ENCODE measurements around the gene RFESD. TPM values are rescaled to one million over a fixed set of nuclear protein-coding genes. Genes with fewer than 3 reads are reported as not detected.

Gene RFESD
- total RNA-seq, 5 donors from 2014 or later (not counting 1 experiment from before 2014, with no cell fraction given) = 4.2 to 8.3 (median 5.6) TPM

- DNase-seq (no peak), ATAC-seq (replicated peaks in 1 of 4) (no peak)
- Mint-ChIP-seq H3K27me3 (peaks cover 7 to 8% of the 10 kb centered on the region in 2 donors), H3K36me3 (no peaks in the 10 kb centered on the region), H3K4me3 (no peak overlapping the region), H3K4me1 (no peaks in the 10 kb centered on the region), H3K27ac (no peak overlapping the region), H3K9me3 (no peaks in the 10 kb centered on the region)
- Histone ChIP-seq H3K36me3 (ENCODE audit: control insufficient read depth in 2 of 2, extremely low read depth in 1 of 2, insufficient read depth in 1 of 2, low read length in 1 of 2) (no peaks in the 10 kb centered on the region), H3K27me3 (replicated peaks in 1 of 2; ENCODE audit: control insufficient read depth in 2 of 2, extremely low read depth in 1 of 2, insufficient read depth in 2 of 2, low read length in 1 of 2) (no peaks in the 10 kb centered on the region), H3K9me3 (no peaks in the 10 kb centered on the region), H3K27ac (ENCODE audit: low read length) (no peak overlapping the region), H3K4me3 (ENCODE audit: control insufficient read depth in 1 of 2, extremely low read depth in 1 of 2, low read length in 1 of 2) (no peak overlapping the region), H3K4me1 (ENCODE audit: control insufficient read depth in 1 of 2, extremely low read depth in 1 of 2, insufficient read depth in 2 of 2, low read length in 2 of 2) (no peaks in the 10 kb centered on the region)
- CTCF ChIA-PET = no interaction called here
- WGBS (ENCODE audit: insufficient coverage) = no CpG with 5 or more reads among the region's 2 CpGs
- POLR2A ChIA-PET = no interaction called here
Measured at GRCh38 chr5:95684361-95684760, 37.8 kb downstream of the RFESD start.

- H3K36me3 ChIP-seq (ENCODE audit: control insufficient read depth in 2 of 2, extremely low read depth in 1 of 2, insufficient read depth in 1 of 2, low read length in 1 of 2) = no peaks in the 10 kb centered on the region
- CTCF ChIA-PET = no interaction called here
- H3K27ac ChIP-seq (ENCODE audit: low read length) = no peak overlapping the region
- DNase-seq = no peak
- Mint-ChIP-seq H3K27ac (no peak overlapping the region), H3K9me3 (no peaks in the 10 kb centered on the region), H3K36me3 (no peaks in the 10 kb centered on the region), H3K4me3 (no peak overlapping the region), H3K4me1 (no peaks in the 10 kb centered on the region), H3K27me3 (peaks cover 3 to 8% of the 10 kb centered on the region in 2 donors)
- no peaks in the 10 kb centered on the region for H3K4me1 ChIP-seq (ENCODE audit: control insufficient read depth in 1 of 2, extremely low read depth in 1 of 2, insufficient read depth in 2 of 2, low read length in 2 of 2)
- H3K4me3 ChIP-seq (ENCODE audit: control insufficient read depth in 1 of 2, extremely low read depth in 1 of 2, low read length in 1 of 2) = no peak overlapping the region
- H3K27me3 ChIP-seq (replicated peaks in 1 of 2; ENCODE audit: control insufficient read depth in 2 of 2, extremely low read depth in 1 of 2, insufficient read depth in 2 of 2, low read length in 1 of 2) = no peaks in the 10 kb centered on the region
- no peak for ATAC-seq (replicated peaks in 1 of 4)
- WGBS (ENCODE audit: insufficient coverage) = no CpG with 5 or more reads among the region's 2 CpGs
- POLR2A ChIA-PET = no interaction called here
- H3K9me3 ChIP-seq = no peaks in the 10 kb centered on the region
Measured at GRCh38 chr5:95686651-95687050, 40.1 kb downstream of the RFESD start.

GRCh38 chr5:95689680-95690079, 43.1 kb downstream of the RFESD start:
- H3K4me3 Mint-ChIP-seq = no peak overlapping the region
- Histone ChIP-seq H3K36me3 (ENCODE audit: control insufficient read depth in 2 of 2, extremely low read depth in 1 of 2, insufficient read depth in 1 of 2, low read length in 1 of 2) (no peaks in the 10 kb centered on the region), H3K4me1 (ENCODE audit: control insufficient read depth in 1 of 2, extremely low read depth in 1 of 2, insufficient read depth in 2 of 2, low read length in 2 of 2) (no peaks in the 10 kb centered on the region), H3K27me3 (replicated peaks in 1 of 2; ENCODE audit: control insufficient read depth in 2 of 2, extremely low read depth in 1 of 2, insufficient read depth in 2 of 2, low read length in 1 of 2) (no peaks in the 10 kb centered on the region), H3K9me3 (no peaks in the 10 kb centered on the region), H3K27ac (ENCODE audit: low read length) (no peak overlapping the region), H3K4me3 (ENCODE audit: control insufficient read depth in 1 of 2, extremely low read depth in 1 of 2, low read length in 1 of 2) (no peak overlapping the region)
- no peaks in the 10 kb centered on the region for H3K4me1 Mint-ChIP-seq
- ChIA-PET POLR2A (no interaction called here), CTCF (interaction anchor here in 1 of 2 donors (0.6 kb wide), 1 partner anchor 116 kb away, joined by 7 read pairs; no protein-coding TSS in a partner anchor)
- no peak for ATAC-seq (replicated peaks in 1 of 4)
- H3K9me3 Mint-ChIP-seq = no peaks in the 10 kb centered on the region
- H3K27ac Mint-ChIP-seq = no peak overlapping the region
- no peak for DNase-seq
- WGBS (ENCODE audit: insufficient coverage) = no CpG with 5 or more reads among the region's 1 CpG
- H3K36me3 Mint-ChIP-seq = no peaks in the 10 kb centered on the region
- peaks cover 3 to 4% of the 10 kb centered on the region in 2 donors for H3K27me3 Mint-ChIP-seq

- Histone ChIP-seq H3K4me1 (ENCODE audit: control insufficient read depth in 1 of 2, extremely low read depth in 1 of 2, insufficient read depth in 2 of 2, low read length in 2 of 2) (no peaks in the 10 kb centered on the region), H3K4me3 (ENCODE audit: control insufficient read depth in 1 of 2, extremely low read depth in 1 of 2, low read length in 1 of 2) (no peak overlapping the region), H3K27me3 (replicated peaks in 1 of 2; ENCODE audit: control insufficient read depth in 2 of 2, extremely low read depth in 1 of 2, insufficient read depth in 2 of 2, low read length in 1 of 2) (no peaks in the 10 kb centered on the region), H3K36me3 (ENCODE audit: control insufficient read depth in 2 of 2, extremely low read depth in 1 of 2, insufficient read depth in 1 of 2, low read length in 1 of 2) (no peaks in the 10 kb centered on the region), H3K9me3 (no peaks in the 10 kb centered on the region), H3K27ac (ENCODE audit: low read length) (no peak overlapping the region)
- no peaks in the 10 kb centered on the region for H3K36me3 Mint-ChIP-seq
- ChIA-PET CTCF (no interaction called here), POLR2A (no interaction called here)
- no peak overlapping the region for H3K4me3 Mint-ChIP-seq
- H3K4me1 Mint-ChIP-seq = no peaks in the 10 kb centered on the region
- ATAC-seq (replicated peaks in 1 of 4) = no peak
- no peak overlapping the region for H3K27ac Mint-ChIP-seq
- H3K27me3 Mint-ChIP-seq = peaks cover under 1 to 1% of the 10 kb centered on the region in 2 donors
- no peak for DNase-seq
- no peaks in the 10 kb centered on the region for H3K9me3 Mint-ChIP-seq
Measured at GRCh38 chr5:95690333-95690732, 43.8 kb downstream of the RFESD start.

GRCh38 chr5:95697781-95698681, 51.5 kb downstream of the RFESD start:
- ChIA-PET CTCF (interaction anchor here in 1 of 2 donors (0.6 to 0.7 kb wide), 3 partner anchors 9 to 109 kb away, joined by 3 read pairs; no protein-coding TSS in a partner anchor), POLR2A (no interaction called here)
- WGBS (ENCODE audit: insufficient coverage) = 81% methylated on average over 3 of the region's 7 CpGs
- Histone ChIP-seq H3K4me1 (ENCODE audit: control insufficient read depth in 1 of 2, extremely low read depth in 1 of 2, insufficient read depth in 2 of 2, low read length in 2 of 2) (no peaks in the 10 kb centered on the region), H3K27me3 (replicated peaks in 1 of 2; ENCODE audit: control insufficient read depth in 2 of 2, extremely low read depth in 1 of 2, insufficient read depth in 2 of 2, low read length in 1 of 2) (peaks cover 0 to 13% of the 10 kb centered on the region in 2 experiments), H3K4me3 (ENCODE audit: control insufficient read depth in 1 of 2, extremely low read depth in 1 of 2, low read length in 1 of 2) (no peak overlapping the region), H3K36me3 (ENCODE audit: control insufficient read depth in 2 of 2, extremely low read depth in 1 of 2, insufficient read depth in 1 of 2, low read length in 1 of 2) (no peaks in the 10 kb centered on the region), H3K27ac (ENCODE audit: low read length) (no peak overlapping the region), H3K9me3 (no peaks in the 10 kb centered on the region)
- Mint-ChIP-seq H3K4me3 (no peak overlapping the region), H3K4me1 (no peaks in the 10 kb centered on the region), H3K36me3 (no peaks in the 10 kb centered on the region), H3K27ac (no peak overlapping the region), H3K27me3 (peaks cover 8 to 16% of the 10 kb centered on the region in 2 donors), H3K9me3 (no peaks in the 10 kb centered on the region)
- DNase-seq (no peak), ATAC-seq (replicated peaks in 1 of 4) (no peak)

GRCh38 chr5:95699337-95699736, 52.8 kb downstream of the RFESD start:
- ChIA-PET POLR2A (no interaction called here), CTCF (no interaction called here)
- no peaks in the 10 kb centered on the region for H3K36me3 ChIP-seq (ENCODE audit: control insufficient read depth in 2 of 2, extremely low read depth in 1 of 2, insufficient read depth in 1 of 2, low read length in 1 of 2)
- Mint-ChIP-seq H3K27ac (no peak overlapping the region), H3K9me3 (no peaks in the 10 kb centered on the region), H3K27me3 (peaks cover 8 to 16% of the 10 kb centered on the region in 2 donors), H3K4me1 (no peaks in the 10 kb centered on the region), H3K36me3 (no peaks in the 10 kb centered on the region), H3K4me3 (no peak overlapping the region)
- no peak overlapping the region for H3K27ac ChIP-seq (ENCODE audit: low read length)
- H3K27me3 ChIP-seq (replicated peaks in 1 of 2; ENCODE audit: control insufficient read depth in 2 of 2, extremely low read depth in 1 of 2, insufficient read depth in 2 of 2, low read length in 1 of 2) = peaks cover 0 to 16% of the 10 kb centered on the region in 2 experiments
- H3K9me3 ChIP-seq = no peaks in the 10 kb centered on the region
- ATAC-seq (replicated peaks in 1 of 4) (no peak), DNase-seq (no peak)
- WGBS (ENCODE audit: insufficient coverage) = no CpG with 5 or more reads among the region's 1 CpG
- no peak overlapping the region for H3K4me3 ChIP-seq (ENCODE audit: control insufficient read depth in 1 of 2, extremely low read depth in 1 of 2, low read length in 1 of 2)
- no peaks in the 10 kb centered on the region for H3K4me1 ChIP-seq (ENCODE audit: control insufficient read depth in 1 of 2, extremely low read depth in 1 of 2, insufficient read depth in 2 of 2, low read length in 2 of 2)

Data from T-cell (primary cell).